GM08714 (cell line): ENCODE results near the gene RNF8.
"Not testable (repeated sequence)": the region's sequence is repeated elsewhere in the genome, so short reads cannot be mapped to it uniquely, and the experiment has no call there.

ENCODE experiments used
- H3K4me3 ChIP-seq: fragments of 200-500 bp; sonication (Bioruptor generic); 2 replicates; pipeline ENCODE4 v1.5.1; 2014; ENCODE audit warnings: mild to moderate bottlenecking, low read length, inconsistent platforms
- ZNF274 ChIP-seq: IDR thresholded peaks from 2 replicates; pipeline ENCODE4 v1.6.1; 2012; ENCODE audit warnings: mild to moderate bottlenecking, low read depth, low read length

Gene RNF8

GRCh38 chr6:37353761-37354525 lies at the start of gene RNF8:
Gene RNF8 (plus strand): TSS chr6:37353983. CDS start chr6:37354165, 182 bp downstream.
- TF ChIP-seq ZNF274, result no peak

GRCh38 chr6:37304766-37305165 lies 49.0 kb upstream of the RNF8 start:
- H3K4me3 ChIP-seq, result no peak overlapping the region
- no peak for TF ChIP-seq ZNF274

More at GRCh38 chr6:37353761-37354525, at the start of gene RNF8:
- H3K4me3 ChIP-seq, result peak within 1 kb of the TSS; percentile 92

- TF ChIP-seq ZNF274, result no peak
Measured at GRCh38 chr6:37305841-37306425, 47.9 kb upstream of the RNF8 start.

GRCh38 chr6:37306624-37307222 lies 47.1 kb upstream of the RNF8 start:
- no peak for TF ChIP-seq ZNF274
- H3K4me3 ChIP-seq, result no peak overlapping the region

More at GRCh38 chr6:37305841-37306425, 47.9 kb upstream of the RNF8 start:
- no peak overlapping the region for H3K4me3 ChIP-seq

GRCh38 chr6:37307484-37307883 lies 46.3 kb upstream of the RNF8 start:
- H3K4me3 ChIP-seq, result not testable (repeated sequence)

GRCh38 chr6:37308069-37308815 lies 45.5 kb upstream of the RNF8 start:
- no peak overlapping the region for H3K4me3 ChIP-seq
- TF ChIP-seq ZNF274, result no peak

GRCh38 chr6:37309046-37309445 lies 44.7 kb upstream of the RNF8 start:
- TF ChIP-seq ZNF274, result no peak
- no peak overlapping the region for H3K4me3 ChIP-seq

- no peak for TF ChIP-seq ZNF274
- H3K4me3 ChIP-seq, result no peak overlapping the region
Measured at GRCh38 chr6:37309692-37310091, 44.1 kb upstream of the RNF8 start.

GRCh38 chr6:37310966-37311365 lies 42.8 kb upstream of the RNF8 start:
- H3K4me3 ChIP-seq, result no peak overlapping the region
- TF ChIP-seq ZNF274, result no peak

GRCh38 chr6:37311741-37312473 lies 41.9 kb upstream of the RNF8 start:
- TF ChIP-seq ZNF274, result no peak
- no peak overlapping the region for H3K4me3 ChIP-seq

GRCh38 chr6:37313723-37314486 lies 39.9 kb upstream of the RNF8 start:
- no peak overlapping the region for H3K4me3 ChIP-seq
- TF ChIP-seq ZNF274, result no peak

- no peak for TF ChIP-seq ZNF274
- H3K4me3 ChIP-seq, result no peak overlapping the region
Measured at GRCh38 chr6:37314487-37315156, 39.2 kb upstream of the RNF8 start.

GRCh38 chr6:37315157-37315515 lies 38.6 kb upstream of the RNF8 start:
- no peak overlapping the region for H3K4me3 ChIP-seq
- no peak for TF ChIP-seq ZNF274

- no peak for TF ChIP-seq ZNF274
- H3K4me3 ChIP-seq, result no peak overlapping the region
Measured at GRCh38 chr6:37316071-37316470, 37.7 kb upstream of the RNF8 start.
